HG02938 (cell line): Measurements from ENCODE around the gene KLF9.

Experiments
- ATAC-seq: cut with Tn5 transposase; IDR thresholded peaks from one replicate; pipeline ENCODE4 v1.9.1; 2021; ENCODE audit warnings: mild to moderate bottlenecking, moderate library complexity; ENCODE audit not compliant: unreplicated experiment

The KLF9 gene

GRCh38 chr9:70413799-70414775, at the start of gene KLF9:
Gene KLF9 (minus strand): TSS chr9:70414657. CDS start chr9:70413363, 1,294 bp downstream.
- ATAC-seq = peak; percentile 72

- ATAC-seq = no peak
Observed at GRCh38 chr9:70463877-70464276, 49.4 kb upstream of the KLF9 start.

- ATAC-seq = no peak
Observed at GRCh38 chr9:70462300-70462699, 47.8 kb upstream of the KLF9 start.

DNA sequence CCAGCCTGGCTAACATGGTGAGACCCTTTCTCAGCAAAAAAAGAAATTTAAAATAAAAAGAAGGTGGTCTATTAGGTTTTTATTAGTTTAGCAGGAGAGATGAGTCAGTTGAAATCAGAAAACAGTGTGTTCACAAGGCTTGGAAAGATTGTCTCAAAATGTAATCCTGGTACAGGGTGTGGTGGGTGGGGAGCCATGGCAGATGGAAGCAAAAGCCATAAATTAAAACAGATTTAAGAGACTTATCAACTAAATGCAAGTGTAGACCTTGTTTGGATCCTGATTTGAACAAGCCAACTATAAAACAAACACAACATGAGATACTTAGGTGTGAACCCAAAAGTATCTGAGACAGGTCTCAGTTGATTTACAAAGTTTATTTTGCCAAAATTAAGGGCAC, 42.8 kb upstream of the KLF9 start:
- ATAC-seq = no peak

GRCh38 chr9:70455993-70456704, 41.7 kb upstream of the KLF9 start:
- ATAC-seq = no peak

DNA sequence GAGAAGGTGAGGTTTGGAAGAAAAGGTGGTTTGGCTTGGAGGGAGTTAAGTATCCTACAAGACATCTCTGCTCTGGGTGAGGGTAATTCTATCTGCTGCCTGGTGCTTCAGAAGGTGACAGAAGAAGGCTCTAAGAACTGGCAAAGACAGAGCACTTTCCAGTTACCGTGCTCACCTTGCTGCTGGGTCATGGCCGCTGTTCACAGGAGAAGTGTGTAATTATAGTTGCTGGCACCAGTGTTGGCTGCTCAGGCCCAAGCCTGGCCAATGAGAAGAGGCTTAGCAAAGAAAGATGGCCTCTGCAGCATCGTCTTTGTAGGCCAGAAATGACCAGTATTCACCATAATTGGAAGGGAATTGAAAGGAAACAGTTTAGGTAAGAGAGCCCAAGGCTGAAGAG, 37.9 kb upstream of the KLF9 start:
- ATAC-seq = no peak

DNA sequence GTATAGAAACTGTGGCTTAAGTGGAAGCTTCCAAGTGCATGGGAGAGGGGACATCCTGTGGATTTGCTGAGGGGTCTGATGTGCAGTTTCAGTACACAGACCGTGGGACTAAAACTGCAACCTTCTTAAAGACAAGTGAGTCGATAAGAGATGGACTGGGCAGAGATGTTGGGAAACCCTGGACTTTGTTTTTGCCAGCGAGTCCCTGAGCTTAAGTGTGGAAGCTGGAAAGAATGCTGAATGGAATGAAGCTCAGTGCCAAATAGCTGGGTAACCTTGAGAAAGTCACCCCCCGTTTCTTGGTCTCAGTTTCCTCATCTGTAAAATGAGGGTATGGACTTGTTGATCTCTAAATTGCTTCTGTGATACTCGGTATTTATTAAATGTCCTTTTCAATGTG, 37.3 kb upstream of the KLF9 start:
- no peak for ATAC-seq

- no peak for ATAC-seq
Observed at GRCh38 chr9:70450738-70451137, 36.3 kb upstream of the KLF9 start.

- ATAC-seq = no peak
Observed at GRCh38 chr9:70449461-70449860, 35.0 kb upstream of the KLF9 start.

DNA sequence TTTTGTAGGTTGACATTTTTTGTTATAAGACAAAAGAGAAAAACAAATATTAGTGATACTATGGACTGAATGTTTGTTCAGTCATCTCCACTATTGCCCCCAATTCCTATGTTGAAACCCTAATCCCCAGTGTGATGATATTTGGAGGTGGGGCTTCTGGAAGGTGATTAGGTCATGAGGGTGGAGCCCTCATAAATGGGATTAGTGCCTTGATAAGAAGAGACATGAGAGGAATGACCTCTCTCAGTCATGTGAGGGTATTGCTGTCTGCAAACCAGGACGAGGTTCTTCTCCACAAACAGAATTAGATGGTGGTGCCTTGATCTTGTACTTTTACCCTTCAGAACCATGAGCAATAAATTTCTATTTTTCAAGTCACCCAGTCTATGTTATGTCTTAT, 34.5 kb upstream of the KLF9 start:
- ATAC-seq = no peak

- ATAC-seq = no peak
Observed at GRCh38 chr9:70444904-70445303, 30.4 kb upstream of the KLF9 start.

DNA sequence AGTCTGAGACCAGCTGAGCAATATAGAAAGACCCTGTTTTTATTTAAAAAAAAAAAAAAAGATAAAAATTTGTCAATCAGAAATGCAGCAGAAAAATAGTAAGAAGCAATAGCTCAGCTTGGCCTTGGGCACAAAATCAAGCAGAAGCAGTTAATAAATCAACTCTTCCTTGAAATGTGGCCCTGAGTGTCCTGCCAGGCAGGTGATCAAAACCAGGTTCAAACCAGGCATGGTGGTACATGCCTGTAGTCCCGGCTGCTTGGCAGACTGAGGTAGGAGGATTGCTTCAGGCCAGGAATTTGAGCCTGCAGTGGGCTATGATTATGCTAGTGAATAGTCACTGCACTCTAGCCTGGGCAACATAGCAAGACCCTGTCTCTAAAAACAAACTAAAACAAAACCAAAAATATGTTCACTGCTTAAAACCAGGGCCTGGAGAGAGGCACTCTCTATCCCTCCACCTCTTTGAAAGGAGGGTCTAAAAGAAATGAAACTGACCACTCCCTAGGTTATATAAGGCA, 27.9 kb upstream of the KLF9 start:
- ATAC-seq = no peak

- no peak for ATAC-seq
Observed at GRCh38 chr9:70441622-70442021, 27.2 kb upstream of the KLF9 start.

DNA sequence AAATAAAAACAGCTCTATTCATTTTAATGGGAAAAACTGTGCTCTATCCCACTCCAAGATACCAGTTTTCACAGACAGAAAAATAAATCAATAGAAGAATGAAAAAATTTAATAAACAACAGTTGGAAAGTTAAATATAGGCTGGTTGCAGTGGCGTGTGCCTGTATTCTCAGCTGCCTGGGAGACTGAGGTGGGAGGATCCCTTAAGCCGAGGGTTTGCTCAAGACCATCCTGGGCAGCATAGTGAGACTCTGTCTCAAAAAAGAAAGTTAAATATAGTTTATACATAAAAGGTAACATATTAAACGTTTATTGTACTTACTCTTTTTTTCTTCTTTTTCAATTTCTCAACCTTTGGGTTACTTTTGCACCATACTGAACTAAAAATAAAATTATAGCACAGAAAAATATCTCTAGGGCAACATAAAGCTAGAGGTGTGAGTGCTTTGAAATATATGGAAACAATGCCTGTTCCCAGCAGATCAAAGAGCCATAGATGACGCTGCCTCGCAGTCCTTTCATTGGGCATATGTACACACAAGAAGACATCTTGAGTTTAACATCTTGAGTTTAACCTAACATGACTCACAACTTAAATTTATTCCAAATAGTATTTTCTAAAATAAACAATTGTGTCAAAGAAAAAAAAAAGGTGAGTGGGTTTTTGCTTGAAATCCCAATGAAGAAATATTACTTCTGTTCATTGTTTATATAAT, 25.7 kb upstream of the KLF9 start:
- no peak for ATAC-seq

- no peak for ATAC-seq
Observed at GRCh38 chr9:70438341-70438928, 24.0 kb upstream of the KLF9 start.

DNA sequence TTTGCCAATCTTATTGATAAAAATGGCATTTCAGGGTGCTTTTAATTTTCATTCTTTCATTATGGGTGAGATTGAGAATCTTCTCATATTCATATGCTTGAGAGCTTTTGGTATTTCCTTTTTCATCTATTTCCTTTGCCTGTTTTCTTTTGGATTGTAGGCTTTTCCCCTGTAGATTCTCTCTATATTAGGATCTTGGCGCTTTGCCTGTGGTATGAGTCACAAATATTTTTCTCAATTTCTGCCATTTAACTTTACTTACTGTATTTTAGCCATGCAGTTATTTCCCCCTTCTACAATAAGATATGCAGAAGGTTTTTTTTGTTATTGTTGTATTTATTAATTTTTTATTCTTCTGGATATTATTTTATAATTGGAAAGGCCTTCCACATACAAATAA, 21.5 kb upstream of the KLF9 start:
- ATAC-seq = no peak

DNA sequence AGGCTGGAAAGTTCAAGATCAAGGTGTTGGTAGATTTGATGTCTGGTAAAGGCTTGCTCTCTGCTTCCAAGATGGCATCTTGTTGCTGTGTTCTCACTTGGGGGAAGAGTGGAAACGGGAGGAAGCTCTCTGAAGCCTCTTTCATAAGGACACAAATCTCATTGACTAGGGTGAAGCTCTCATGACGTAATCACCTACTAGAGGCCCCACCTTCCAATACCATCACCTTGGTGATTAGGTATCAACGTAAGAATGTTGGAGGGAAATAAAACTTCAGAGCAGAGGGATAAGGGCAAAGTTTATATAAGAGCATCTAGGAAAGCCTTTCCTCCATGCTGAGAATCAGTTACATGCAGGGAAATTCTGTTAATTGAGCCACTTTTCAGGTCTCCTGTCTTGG, 15.4 kb upstream of the KLF9 start:
- no peak for ATAC-seq

- ATAC-seq = no peak
Observed at GRCh38 chr9:70428781-70429180, 14.3 kb upstream of the KLF9 start.

GRCh38 chr9:70427161-70427945, 12.9 kb upstream of the KLF9 start:
- no peak for ATAC-seq

DNA sequence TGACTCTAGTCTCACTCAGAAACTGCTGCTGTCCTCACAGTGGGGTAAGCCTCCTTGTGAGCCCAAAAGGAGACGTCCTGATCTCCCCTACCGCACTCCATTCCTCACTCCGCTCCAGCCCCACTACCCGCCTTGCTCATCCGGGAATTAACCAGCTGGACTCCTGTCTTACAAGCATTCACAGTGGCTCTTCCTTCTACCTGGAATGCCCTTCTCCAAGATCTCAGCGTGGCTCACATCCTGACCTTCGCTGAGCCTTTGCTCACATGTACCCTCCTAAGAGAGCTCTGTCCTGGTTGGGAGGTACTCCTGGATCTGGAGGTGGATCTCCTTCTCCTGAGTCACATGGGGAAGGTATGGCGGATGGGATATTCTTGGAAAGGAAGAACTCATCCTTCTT, 10.7 kb upstream of the KLF9 start:
- ATAC-seq = no peak
